H1 (cell line): ENCODE results near the gene IKZF1. TPM values are rescaled to one million over a fixed set of nuclear protein-coding genes. Genes with fewer than 3 reads are reported as not detected.

Experiments
- CTCF ChIA-PET: fragments of 300-600 bp; sonication (Branson Sonifier 250); formaldehyde crosslinking; loops from one replicate; lab custom pipeline; 2021; ENCODE audit not compliant: partially characterized antibody; lab: Charles Lee
- POLR2A ChIA-PET: fragments of 300-600 bp; sonication (Branson Sonifier 250); formaldehyde crosslinking; loops from one replicate; lab custom pipeline; 2021; ENCODE audit warnings: inconsistent platforms; ENCODE audit not compliant: partially characterized antibody; lab: Charles Lee
- DNase-seq, 2 experiments: peaks; one replicate each; pipeline versions ENCODE4 v3.0.0 to v3.0.0-alpha.2; 2010 to 2022; ENCODE audit warnings: low spot score in 2 of 2, low read depth in 1 of 2, mixed read lengths in 1 of 2
- FAIRE-seq: peaks from 2 replicates; lab custom pipeline; 2011; peaks lifted over from hg19 to GRCh38; lab: Jason Lieb, UNC
- H2AFZ ChIP-seq: 2 replicates; pipeline ENCODE4 v1.8.1; 2012; ENCODE audit warnings: low read length, inconsistent platforms
- H2AK5ac ChIP-seq: 2 replicates; pipeline ENCODE4 v1.6.1; 2013; ENCODE audit warnings: low read depth, low read length
- H2BK120ac ChIP-seq: replicated peaks from 2 replicates; pipeline ENCODE3; 2013; ENCODE audit warnings: low read depth, low read length, inconsistent platforms
- H2BK12ac ChIP-seq: 2 replicates; pipeline ENCODE4 v1.6.1; 2013; ENCODE audit warnings: low read depth, low read length
- H2BK15ac ChIP-seq: 2 replicates; pipeline ENCODE4 v1.6.1; 2013; ENCODE audit warnings: low read length
- H2BK20ac ChIP-seq: 2 replicates; pipeline ENCODE4 v1.6.1; 2013; ENCODE audit warnings: low read length
- H2BK5ac ChIP-seq: 2 replicates; pipeline ENCODE4 v1.6.1; 2013; ENCODE audit warnings: low read depth, low read length
- H3K14ac ChIP-seq: 2 replicates; pipeline ENCODE4 v1.6.1; 2013; ENCODE audit warnings: inconsistent platforms; ENCODE audit not compliant: insufficient read length
- H3K18ac ChIP-seq: 2 replicates; pipeline ENCODE4 v1.6.1; 2013; ENCODE audit warnings: low read length; ENCODE audit errors: extremely low read depth
- H3K23ac ChIP-seq: 2 replicates; pipeline ENCODE4 v1.6.1; 2013; ENCODE audit warnings: inconsistent platforms; ENCODE audit not compliant: insufficient read length
- H3K23me2 ChIP-seq: 2 replicates; pipeline ENCODE4 v1.6.1; 2013; ENCODE audit warnings: low read depth, low read length
- H3K27ac ChIP-seq: 2 replicates; pipeline ENCODE4 v1.6.1; 2011; ENCODE audit warnings: low read depth, low read length, inconsistent platforms
- H3K27me3 ChIP-seq, 4 experiments: replicated peaks in 1 of 4; 1 replicate in 1 of 4; 2 replicates in 3 of 4; pipeline versions ENCODE4 v1.6.1 to v1.8.1; 2011 to 2013; ENCODE audit warnings: low read length in 3 of 4, mild to moderate bottlenecking in 3 of 4, inconsistent platforms in 2 of 4, mixed read lengths in 2 of 4, moderate library complexity in 1 of 4; ENCODE audit not compliant: control insufficient read depth in 3 of 4, insufficient read depth in 3 of 4; ENCODE audit errors: extremely low read depth in 1 of 4
- H3K36me3 ChIP-seq, 4 experiments: 2 replicates each; pipeline versions ENCODE4 v1.6.1 to v1.8.1; 2011 to 2013; ENCODE audit warnings: mild to moderate bottlenecking in 4 of 4, low read length in 3 of 4, moderate library complexity in 2 of 4, control low read depth in 1 of 4, inconsistent platforms in 1 of 4; ENCODE audit not compliant: insufficient read depth in 4 of 4, control insufficient read depth in 2 of 4
- H3K4ac ChIP-seq: replicated peaks from 2 replicates; pipeline ENCODE3; 2013; ENCODE audit warnings: low read length, low read depth, mixed read lengths, inconsistent platforms; ENCODE audit not compliant: insufficient read length
- H3K4me1 ChIP-seq, 4 experiments: replicated peaks in 1 of 4; 1 replicate in 1 of 4; 2 replicates in 3 of 4; pipeline versions ENCODE4 v1.6.1 to v1.8.1; 2011 to 2013; ENCODE audit warnings: low read length in 3 of 4, inconsistent platforms in 2 of 4, mixed read lengths in 1 of 4; ENCODE audit not compliant: insufficient read depth in 4 of 4, control insufficient read depth in 3 of 4
- H3K4me2 ChIP-seq, 2 experiments: 2 replicates each; pipeline versions ENCODE4 v1.6.1 to v1.8.1; 2011 to 2013; ENCODE audit warnings: low read depth in 2 of 2, low read length in 2 of 2, control low read depth in 1 of 2, inconsistent platforms in 1 of 2, mild to moderate bottlenecking in 1 of 2; ENCODE audit not compliant: insufficient read depth in 1 of 2
- H3K4me3 ChIP-seq, 4 experiments: fragments of 200-600, 300-600 bp in 1 of 4; sonication (generic), shearing (Covaris generic), sonication (Bioruptor Twin) in 1 of 4; 2 replicates each; pipeline versions ENCODE4 v1.5.1 to v1.8.1; 2011 to 2016; ENCODE audit warnings: low read length in 4 of 4, low read depth in 3 of 4, control low read depth in 2 of 4, inconsistent platforms in 2 of 4, mild to moderate bottlenecking in 2 of 4, mixed read lengths in 1 of 4, moderate library complexity in 1 of 4; ENCODE audit not compliant: insufficient read depth in 2 of 4; ENCODE audit errors: extremely low read depth in 1 of 4
- H3K56ac ChIP-seq: replicated peaks from 2 replicates; pipeline ENCODE3; 2013; ENCODE audit warnings: low read depth, mild to moderate bottlenecking, mixed read lengths, low read length, inconsistent platforms; ENCODE audit not compliant: insufficient read length
- H3K79me1 ChIP-seq: 2 replicates; pipeline ENCODE4 v1.6.1; 2013; ENCODE audit warnings: low read depth, low read length, control low read depth
- H3K79me2 ChIP-seq, 2 experiments: 2 replicates each; pipeline versions ENCODE4 v1.6.1 to v1.8.1; 2012 to 2013; ENCODE audit warnings: low read length in 2 of 2, mild to moderate bottlenecking in 2 of 2, inconsistent platforms in 1 of 2; ENCODE audit not compliant: insufficient read depth in 2 of 2, control insufficient read depth in 1 of 2
- H3K9ac ChIP-seq, 4 experiments: replicated peaks in 1 of 4; 1 replicate in 1 of 4; 2 replicates in 3 of 4; pipeline versions ENCODE4 v1.6.1 to v1.8.1; 2011 to 2013; ENCODE audit warnings: low read depth in 3 of 4, low read length in 3 of 4, control low read depth in 2 of 4, mild to moderate bottlenecking in 2 of 4, moderate library complexity in 2 of 4, inconsistent platforms in 1 of 4; ENCODE audit errors: extremely low read depth in 1 of 4
- H3K9me3 ChIP-seq, 2 experiments: 2 replicates each; pipeline versions ENCODE4 v1.6.1 to v1.8.1; 2012 to 2013; ENCODE audit warnings: mild to moderate bottlenecking in 2 of 2, moderate library complexity in 2 of 2, control low read depth in 1 of 2, inconsistent platforms in 1 of 2, low read depth in 1 of 2, low read length in 1 of 2, mixed read lengths in 1 of 2; ENCODE audit not compliant: insufficient read depth in 2 of 2
- H4K20me1 ChIP-seq, 2 experiments: replicated peaks in 1 of 2; 2 replicates each; pipeline versions ENCODE3 to v1.8.1; 2011 to 2013; ENCODE audit warnings: inconsistent platforms in 2 of 2, low read length in 2 of 2, mild to moderate bottlenecking in 1 of 2; ENCODE audit not compliant: insufficient read depth in 2 of 2, control insufficient read depth in 1 of 2
- H4K5ac ChIP-seq: 2 replicates; pipeline ENCODE4 v1.6.1; 2013; ENCODE audit warnings: low read length, low read depth, mixed read lengths, inconsistent platforms; ENCODE audit not compliant: insufficient read length
- H4K8ac ChIP-seq: 2 replicates; pipeline ENCODE4 v1.8.0; 2013; ENCODE audit warnings: mild to moderate bottlenecking, moderate library complexity, low read length, inconsistent platforms; ENCODE audit not compliant: insufficient read depth; ENCODE audit errors: extremely low read depth
- H4K91ac ChIP-seq: replicated peaks from 2 replicates; pipeline ENCODE3; 2013; ENCODE audit warnings: low read length, mixed read lengths, inconsistent platforms; ENCODE audit not compliant: insufficient read length
- GABPA ChIP-seq: IDR thresholded peaks from 2 replicates; pipeline ENCODE4 v1.6.1; 2011; ENCODE audit warnings: mild to moderate bottlenecking, low read length, moderate library complexity, borderline replicate concordance; ENCODE audit not compliant: insufficient read depth
- KDM5A ChIP-seq: fragments of 200-600 bp; IDR thresholded peaks from 2 replicates; pipeline ENCODE4 v1.7.1; 2012; ENCODE audit warnings: mild to moderate bottlenecking, low read length, inconsistent platforms, mixed read lengths
- NANOG ChIP-seq: IDR thresholded peaks from 2 replicates; pipeline ENCODE4 v1.6.1; 2011; ENCODE audit warnings: low read length, low read depth, mild to moderate bottlenecking, inconsistent platforms; ENCODE audit not compliant: insufficient read depth, poor library complexity, severe bottlenecking
- RBBP5 ChIP-seq: IDR thresholded peaks from 2 replicates; pipeline ENCODE4 v1.7.1; 2012; ENCODE audit warnings: low read depth, mild to moderate bottlenecking, inconsistent platforms, low read length, moderate library complexity, borderline replicate concordance
- SIRT6 ChIP-seq: IDR thresholded peaks from one replicate; pipeline ENCODE4 v1.7.1; 2012; ENCODE audit warnings: low read length, inconsistent platforms
- TAF1 ChIP-seq: IDR thresholded peaks from 2 replicates; pipeline ENCODE4 v1.6.1; 2011; ENCODE audit warnings: mild to moderate bottlenecking, low read depth, low read length
- TAF7 ChIP-seq: optimal IDR thresholded peaks from 2 replicates; pipeline ENCODE3; 2011; ENCODE audit warnings: low read depth, mild to moderate bottlenecking, inconsistent platforms, low read length, moderate library complexity, borderline replicate concordance
- TEAD4 ChIP-seq: IDR thresholded peaks from 2 replicates; pipeline ENCODE4 v1.6.1; 2012; ENCODE audit warnings: low read depth, low read length, inconsistent platforms, mixed read lengths
- polyA plus RNA-seq, 7 experiments: library from polyadenylated mRNA; depleted of rRNA in 3 of 7; stranded (reverse) in 5 of 7; unstranded in 2 of 7; fragments of >200 nt in 5 of 7; fragments of 200-250 nt in 2 of 7; gene quantifications; 1 replicate in 5 of 7; 2 replicates in 1 of 7; 4 replicates in 1 of 7; pipeline versions ENCODE4 v1.2.1 to v1.2.3, GENCODE V29; 2011 to 2013; ENCODE audit warnings: missing spikeins in 2 of 7, mixed read lengths in 2 of 7
- total RNA-seq: library from RNA; stranded (reverse); fragmentation: NEBNext Ultra II Directional; extraction: Animal tissue kit (Norgen Biotek cat#: 25700); gene quantifications from 2 replicates; pipeline ENCODE4 v1.2.1, GENCODE V29; 2021
- TF ChIP-seq, protein P1 (sequence below): IDR thresholded peaks from 2 replicates; pipeline ENCODE4 v1.6.1; 2011; ENCODE audit warnings: low read length, improper control_type of control experiment
- TF ChIP-seq, protein P2 (sequence below): IDR thresholded peaks from 2 replicates; pipeline ENCODE4 v1.6.1; 2012; ENCODE audit warnings: inconsistent platforms

IKZF1 gene
- total and polyA plus RNA-seq, 2 of the 8 experiments (the other 6 are each of a cell fraction or from before 2014, with no cell fraction given) = 0.74 to 1.5 TPM

DNA sequence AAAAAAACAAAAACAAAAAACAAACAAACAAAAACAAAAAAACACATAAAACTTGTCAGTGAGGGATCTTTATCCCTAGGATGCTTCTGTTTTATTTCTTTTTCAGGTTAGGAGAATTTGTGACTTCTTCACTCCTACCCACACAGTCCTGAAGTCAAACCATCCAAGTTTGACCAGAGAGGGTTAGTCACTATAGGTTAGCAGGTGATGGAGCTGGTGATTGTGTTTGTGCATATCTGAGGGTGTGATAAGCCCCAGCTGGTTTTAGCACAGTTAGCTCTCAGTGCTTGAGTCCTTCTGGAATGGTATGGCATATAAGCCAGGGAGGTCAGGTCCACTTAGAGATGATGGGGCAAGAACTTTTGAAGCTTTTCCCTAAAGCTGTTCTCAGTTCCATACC lies 11.8 kb upstream of the IKZF1 start:
- no peak for FAIRE-seq

More for the DNA sequence above, 11.8 kb upstream of the IKZF1 start:
- no peak overlapping the region for H2BK12ac ChIP-seq
- H2BK15ac ChIP-seq = no peak overlapping the region
- H2AFZ ChIP-seq = no peak overlapping the region
- H3K27me3 ChIP-seq = no peaks in the 10 kb centered on the region
- H4K20me1 ChIP-seq = no peaks in the 10 kb centered on the region
- ChIA-PET CTCF (no interaction called here), POLR2A (no interaction called here)
- H3K9ac ChIP-seq = no peak overlapping the region
- no peak overlapping the region for H4K91ac ChIP-seq
- no peak for DNase-seq
- no peak overlapping the region for H2BK20ac ChIP-seq
- no peaks in the 10 kb centered on the region for H3K36me3 ChIP-seq
- H4K5ac ChIP-seq = no peak overlapping the region
- no peak overlapping the region for H3K18ac ChIP-seq
- H3K23me2 ChIP-seq = no peaks in the 10 kb centered on the region
- H4K8ac ChIP-seq = no peak overlapping the region
- H2BK120ac ChIP-seq = no peak overlapping the region
- no peak overlapping the region for H3K4me3 ChIP-seq
- no peak overlapping the region for H3K56ac ChIP-seq
- no peaks in the 10 kb centered on the region for H3K79me2 ChIP-seq
- no peak overlapping the region for H2AK5ac ChIP-seq
- H3K79me1 ChIP-seq = no peaks in the 10 kb centered on the region
- no peak overlapping the region for H3K14ac ChIP-seq
- H3K23ac ChIP-seq = no peak overlapping the region
- H3K9me3 ChIP-seq = no peaks in the 10 kb centered on the region
- H3K4me2 ChIP-seq = no peak overlapping the region
- no peak overlapping the region for H2BK5ac ChIP-seq
- no peaks in the 10 kb centered on the region for H3K4me1 ChIP-seq
- no peak overlapping the region for H3K27ac ChIP-seq
- no peak overlapping the region for H3K4ac ChIP-seq
- TF ChIP-seq TAF7 (no peak), SIRT6 (no peak), KDM5A (no peak), TEAD4 (no peak), RBBP5 (no peak), GABPA (no peak), TAF1 (no peak), NANOG (no peak)
- TF ChIP-seq, protein P1, sequence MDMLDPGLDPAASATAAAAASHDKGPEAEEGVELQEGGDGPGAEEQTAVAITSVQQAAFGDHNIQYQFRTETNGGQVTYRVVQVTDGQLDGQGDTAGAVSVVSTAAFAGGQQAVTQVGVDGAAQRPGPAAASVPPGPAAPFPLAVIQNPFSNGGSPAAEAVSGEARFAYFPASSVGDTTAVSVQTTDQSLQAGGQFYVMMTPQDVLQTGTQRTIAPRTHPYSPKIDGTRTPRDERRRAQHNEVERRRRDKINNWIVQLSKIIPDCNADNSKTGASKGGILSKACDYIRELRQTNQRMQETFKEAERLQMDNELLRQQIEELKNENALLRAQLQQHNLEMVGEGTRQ = no peak
- TF ChIP-seq, protein P2, sequence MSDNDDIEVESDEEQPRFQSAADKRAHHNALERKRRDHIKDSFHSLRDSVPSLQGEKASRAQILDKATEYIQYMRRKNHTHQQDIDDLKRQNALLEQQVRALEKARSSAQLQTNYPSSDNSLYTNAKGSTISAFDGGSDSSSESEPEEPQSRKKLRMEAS = no peak
